Tongue (tissue), 3 donors: ENCODE results near the gene AP2A2. TPM values are rescaled to one million over a fixed set of nuclear protein-coding genes. Genes with fewer than 3 reads are reported as not detected.

Experiments
- DNase-seq: peaks from one replicate; pipeline ENCODE4 v3.0.0-alpha.2; 2015
- small RNA-seq: library from RNA; depleted of rRNA; stranded (forward); fragments of <200 nt; gene quantifications from one replicate; pipeline ENCODE3, GENCODE V24; 2014; ENCODE audit warnings: low replicate concordance
- total RNA-seq: library from RNA; depleted of rRNA; stranded (reverse); fragments of >200 nt; gene quantifications from one replicate; pipeline ENCODE4 v1.2.3, GENCODE V29; 2014

Gene AP2A2
- total RNA-seq, 1 donor from 2014 or later: 28.6 TPM

DNA sequence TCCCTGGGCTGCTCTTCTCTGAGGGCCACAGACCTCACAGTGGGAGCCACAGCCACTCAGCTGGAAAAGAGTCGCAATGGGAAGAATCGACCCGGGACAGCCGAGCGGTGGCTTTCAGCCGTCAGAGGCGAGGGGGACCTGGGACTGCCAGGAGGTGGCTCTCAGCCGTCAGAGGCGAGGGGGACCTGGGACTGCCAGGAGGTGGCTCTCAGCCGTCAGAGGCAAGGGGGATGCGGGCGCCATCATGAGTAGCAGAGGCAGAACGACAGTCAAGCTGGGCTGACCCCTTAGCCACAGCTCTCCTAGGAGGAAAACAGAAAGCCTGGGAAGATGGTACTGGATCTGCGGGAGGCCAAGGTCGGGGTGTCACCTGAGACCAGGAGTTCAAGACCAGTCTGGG lies 134.1 kb downstream of the AP2A2 start:
- DNase-seq: no peak

DNA sequence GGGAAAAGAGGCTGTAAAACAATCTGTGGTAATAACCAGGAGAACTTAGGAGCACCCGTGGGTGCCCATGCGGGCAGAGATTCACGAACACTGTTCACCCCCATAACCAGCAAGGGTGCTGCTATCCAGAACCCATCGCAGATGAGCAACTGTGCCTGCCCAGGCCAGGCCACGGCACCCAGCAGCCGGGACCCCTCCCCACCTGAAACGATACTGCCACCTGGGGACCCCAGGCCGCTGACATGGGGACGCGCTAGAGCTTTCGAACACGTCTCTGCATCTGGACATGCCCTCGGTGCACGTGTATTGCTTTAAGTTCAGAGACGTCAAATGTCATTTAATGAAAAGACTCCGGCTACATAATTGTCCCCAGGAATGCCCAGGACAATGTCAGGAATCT lies 134.7 kb downstream of the AP2A2 start:
- no peak for DNase-seq

DNA sequence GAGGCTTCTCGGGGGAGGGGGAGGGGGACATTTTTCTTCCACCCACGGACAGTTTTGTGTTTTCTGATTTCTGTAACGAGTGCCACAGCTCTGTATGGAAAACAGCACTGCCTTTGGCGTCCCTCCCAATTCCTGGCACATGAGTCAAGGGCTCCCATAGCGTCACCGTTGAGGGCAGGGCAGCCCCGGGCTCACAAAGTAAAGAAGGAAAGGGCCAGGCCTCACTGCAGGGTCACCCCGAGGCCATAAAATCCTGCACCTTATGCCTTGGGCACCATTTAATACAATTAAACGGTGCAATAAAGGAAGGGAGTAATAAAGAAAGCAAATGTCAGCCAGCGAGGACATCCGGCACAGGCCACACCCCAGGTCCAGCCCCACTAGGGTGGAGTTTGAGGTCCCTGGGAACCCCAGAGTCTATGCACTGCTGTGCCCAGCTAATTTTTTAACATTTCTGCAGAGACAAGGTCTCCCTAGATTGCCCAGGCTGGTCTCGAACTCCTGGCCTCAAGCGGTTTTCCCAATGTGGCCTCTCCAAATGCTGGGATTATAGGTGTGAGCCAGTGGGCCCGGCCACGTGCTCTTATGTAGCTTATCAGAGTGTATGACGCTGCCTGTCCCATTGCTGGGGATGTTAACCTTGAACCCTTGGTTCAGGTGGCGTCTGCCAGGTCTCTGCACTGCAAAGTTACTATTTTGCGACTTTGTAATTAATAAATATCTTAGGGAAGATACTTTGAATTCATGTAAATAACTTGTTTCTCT lies 135.4 kb downstream of the AP2A2 start:
- no peak for DNase-seq

Small RNAs within 50 kb of the gene (small RNA-seq; reads per million reads assigned to genes)
- not detected for gene RNU6-1025P

Other genes with a start within 250 kb of the AP2A2 start
- 18.8 TPM for gene DEAF1, start 230.6 kb upstream of the AP2A2 start, total RNA-seq
- gene TMEM80, start 230.1 kb upstream of the AP2A2 start, total RNA-seq: 10.1 TPM
- 88.3 TPM for gene EPS8L2, start 219.6 kb upstream of the AP2A2 start, total RNA-seq
- 79.3 TPM for gene TALDO1, start 178.4 kb upstream of the AP2A2 start, total RNA-seq
- 17.4 TPM for gene GATD1, start 148.4 kb upstream of the AP2A2 start, total RNA-seq
- not detected for gene CEND1, start 135.8 kb upstream of the AP2A2 start, total RNA-seq
- 7.5 TPM for gene SLC25A22, start 127.6 kb upstream of the AP2A2 start, total RNA-seq
- 13.4 TPM for gene PIDD1, start 120.6 kb upstream of the AP2A2 start, total RNA-seq
- gene RPLP2, start 115.9 kb upstream of the AP2A2 start, total RNA-seq: 259 TPM
- gene PNPLA2, start 107.0 kb upstream of the AP2A2 start, total RNA-seq: 29.8 TPM
- gene CRACR2B, start 98.0 kb upstream of the AP2A2 start, total RNA-seq: 22.6 TPM
- 181 TPM for gene CD151, start 92.9 kb upstream of the AP2A2 start, total RNA-seq
- 11.9 TPM for gene POLR2L, start 83.3 kb upstream of the AP2A2 start, total RNA-seq
- 44.6 TPM for gene TSPAN4, start 83.0 kb upstream of the AP2A2 start, total RNA-seq
- gene CHID1, start 15.1 kb upstream of the AP2A2 start, total RNA-seq: 46.4 TPM
- gene MUC6, start 110.8 kb downstream of the AP2A2 start, total RNA-seq: not detected
- 1.8 TPM for gene MUC2, start 149.0 kb downstream of the AP2A2 start, total RNA-seq
- gene MUC5AC, start 232.1 kb downstream of the AP2A2 start, total RNA-seq: not detected